Uterus (tissue), 4 donors: ENCODE results near the gene HRAS. TPM values are rescaled to one million over a fixed set of nuclear protein-coding genes. Genes with fewer than 3 reads are reported as not detected.

Source experiments
- DNase-seq, 2 donors: peaks; one replicate each; pipeline ENCODE4 v3.0.0-alpha.2; 2019 to 2020
- H3K27ac ChIP-seq, 2 donors: fragments of 200-600 bp; sonication (generic); 1 replicate in 1 of 2; 2 replicates in 1 of 2; pipeline ENCODE4 v1.5.1; 2016 to 2018
- H3K27me3 ChIP-seq, 2 donors: fragments of 200-600 bp; sonication (generic); one replicate each; pipeline ENCODE4 v1.5.1; 2018 to 2019; ENCODE audit warnings: control low read depth in 1 of 2
- H3K36me3 ChIP-seq, 2 donors: fragments of 200-600 bp; sonication (generic); one replicate each; pipeline ENCODE4 v1.5.1; 2019; ENCODE audit warnings: control low read depth in 1 of 2
- H3K4me1 ChIP-seq, 2 donors: fragments of 200-600 bp; sonication (generic); one replicate each; pipeline ENCODE4 v1.5.1; 2018 to 2019; ENCODE audit warnings: control low read depth in 1 of 2
- H3K4me3 ChIP-seq, 2 donors: fragments of 200-600 bp; sonication (generic); 1 replicate in 1 of 2; 2 replicates in 1 of 2; pipeline ENCODE4 v1.5.1; 2018 to 2019; ENCODE audit warnings: mild to moderate bottlenecking in 1 of 2
- H3K9me3 ChIP-seq, 2 donors: fragments of 200-600 bp; sonication (generic); one replicate each; pipeline ENCODE4 v1.5.1; 2019; ENCODE audit warnings: control low read depth in 1 of 2
- POLR2A ChIP-seq, 2 donors: fragments of 450-650 bp; IDR thresholded peaks; one replicate each; pipeline ENCODE4 v1.6.1; 2016; ENCODE audit warnings: antibody characterized with exemption in 2 of 2, mild to moderate bottlenecking in 1 of 2, moderate library complexity in 1 of 2
- intact Hi-C: fragments of 100-400 bp; cut with DNase I; formaldehyde crosslinking; loops from one replicate; pipeline ENCODE4 v1.15.1; 2023; ENCODE audit warnings: low total_unique reads
- total RNA-seq, 4 donors: library from RNA; depleted of rRNA in 3 of 4; stranded (reverse); fragments of >200 nt in 3 of 4; gene quantifications; one replicate each; pipeline versions ENCODE4 v1.1.0 to v1.2.4, GENCODE V29; 2014 to 2023
- TF ChIP-seq, protein P1 (sequence below), 4 experiments: fragments of 200-600 bp in 2 of 4; fragments of 450-650 bp in 2 of 4; sonication (generic) in 2 of 4; IDR thresholded peaks; one replicate each; pipeline ENCODE4 v1.5.1; 2016 to 2019; ENCODE audit warnings: antibody characterized with exemption in 4 of 4, mild to moderate bottlenecking in 2 of 4, moderate library complexity in 1 of 4
- donor health status: DM: yes; HTN: yes; CAD: no.

The HRAS gene
- total RNA-seq, 4 donors from 2014 or later: 5.4 to 37.6 (median 23.8) TPM

DNA sequence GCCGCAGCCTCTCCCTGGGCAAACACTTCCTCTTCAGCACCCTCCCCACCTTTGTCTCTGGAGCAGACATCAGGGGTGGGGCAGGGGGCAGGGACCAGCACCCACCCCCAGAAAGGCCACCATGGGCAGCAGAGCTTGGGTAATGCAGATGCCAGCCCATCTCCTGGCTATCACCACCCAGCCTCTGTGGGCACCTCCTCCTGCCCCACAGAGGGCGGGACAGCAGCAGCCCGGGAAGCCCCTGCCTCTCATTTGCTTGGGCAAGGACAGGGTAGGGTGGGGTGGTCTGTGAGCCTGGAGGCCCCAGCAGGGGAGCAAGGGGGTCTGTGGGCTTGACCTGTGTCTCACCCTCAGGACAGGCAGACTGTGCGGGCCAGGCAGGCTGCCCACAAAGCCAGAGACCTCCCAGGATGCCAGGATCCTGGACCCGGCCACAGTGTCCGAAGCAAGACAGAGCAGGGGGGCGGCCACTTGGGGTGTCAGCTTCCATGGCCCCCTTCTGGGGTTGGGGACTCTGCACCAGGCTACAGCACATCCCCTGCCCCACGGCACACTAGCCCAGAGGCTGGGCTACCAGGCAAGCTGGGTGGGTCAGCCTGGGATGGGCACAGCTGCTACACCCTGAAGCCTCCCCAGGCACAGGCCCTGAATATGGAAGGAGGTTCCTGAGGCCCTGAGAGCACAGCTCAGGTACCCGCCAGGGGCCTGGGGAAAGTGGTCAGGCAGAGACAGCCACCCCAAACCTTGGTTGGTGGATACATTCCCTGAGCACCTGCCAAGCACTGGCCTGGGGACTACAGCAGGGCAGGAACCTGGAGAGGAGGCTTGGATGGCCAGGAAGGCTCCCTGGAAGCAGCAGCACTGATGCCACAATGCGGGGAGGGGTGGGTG, 32.8 kb downstream of the HRAS start:
- H3K27ac ChIP-seq: peak overlapping the region; percentile 24 to 65
- DNase-seq: peak; percentile 22
- intact Hi-C loops: no loop called here

GRCh38 chr11:501683-502287, 33.6 kb downstream of the HRAS start:
- DNase-seq: no peak
- Histone ChIP-seq H3K36me3 (no peaks in the 10 kb centered on the region), H3K27ac (no peak overlapping the region), H3K9me3 (no peaks in the 10 kb centered on the region), H3K27me3 (no peaks in the 10 kb centered on the region), H3K4me3 (no peak overlapping the region), H3K4me1 (peaks cover 0 to 20% of the 10 kb centered on the region in 2 donors)
- intact Hi-C loops: no loop called here
- TF ChIP-seq POLR2A (IDR thresholded peaks at IDR 0.05): no peak
- TF ChIP-seq, protein P1, sequence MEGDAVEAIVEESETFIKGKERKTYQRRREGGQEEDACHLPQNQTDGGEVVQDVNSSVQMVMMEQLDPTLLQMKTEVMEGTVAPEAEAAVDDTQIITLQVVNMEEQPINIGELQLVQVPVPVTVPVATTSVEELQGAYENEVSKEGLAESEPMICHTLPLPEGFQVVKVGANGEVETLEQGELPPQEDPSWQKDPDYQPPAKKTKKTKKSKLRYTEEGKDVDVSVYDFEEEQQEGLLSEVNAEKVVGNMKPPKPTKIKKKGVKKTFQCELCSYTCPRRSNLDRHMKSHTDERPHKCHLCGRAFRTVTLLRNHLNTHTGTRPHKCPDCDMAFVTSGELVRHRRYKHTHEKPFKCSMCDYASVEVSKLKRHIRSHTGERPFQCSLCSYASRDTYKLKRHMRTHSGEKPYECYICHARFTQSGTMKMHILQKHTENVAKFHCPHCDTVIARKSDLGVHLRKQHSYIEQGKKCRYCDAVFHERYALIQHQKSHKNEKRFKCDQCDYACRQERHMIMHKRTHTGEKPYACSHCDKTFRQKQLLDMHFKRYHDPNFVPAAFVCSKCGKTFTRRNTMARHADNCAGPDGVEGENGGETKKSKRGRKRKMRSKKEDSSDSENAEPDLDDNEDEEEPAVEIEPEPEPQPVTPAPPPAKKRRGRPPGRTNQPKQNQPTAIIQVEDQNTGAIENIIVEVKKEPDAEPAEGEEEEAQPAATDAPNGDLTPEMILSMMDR (IDR thresholded peaks at IDR 0.05): no peak

More for the DNA sequence above, 32.8 kb downstream of the HRAS start:
- H3K4me1 ChIP-seq: peaks cover 0 to 20% of the 10 kb centered on the region in 2 donors
- H3K36me3 ChIP-seq: no peaks in the 10 kb centered on the region
- TF ChIP-seq POLR2A (IDR thresholded peaks at IDR 0.05): no peak
- H3K27me3 ChIP-seq: no peaks in the 10 kb centered on the region
- no peak overlapping the region for H3K4me3 ChIP-seq
- no peaks in the 10 kb centered on the region for H3K9me3 ChIP-seq

- no peak for DNase-seq
These were observed 34.2 kb downstream of the HRAS start for GRCh38 chr11:501001-501682.

GRCh38 chr11:499201-500076, 35.9 kb downstream of the HRAS start:
- TF ChIP-seq, protein P1 (IDR thresholded peaks at IDR 0.05): no peak
- no peak for TF ChIP-seq POLR2A (IDR thresholded peaks at IDR 0.05)
- Histone ChIP-seq H3K27ac (no peak overlapping the region), H3K4me1 (peaks cover 0 to 15% of the 10 kb centered on the region in 2 donors), H3K9me3 (no peaks in the 10 kb centered on the region), H3K27me3 (no peaks in the 10 kb centered on the region), H3K36me3 (no peaks in the 10 kb centered on the region), H3K4me3 (no peak overlapping the region)
- DNase-seq: no peak
- intact Hi-C loops: no loop called here

More at GRCh38 chr11:501001-501682, 34.2 kb downstream of the HRAS start:
- peaks cover 0 to 20% of the 10 kb centered on the region in 2 donors for H3K4me1 ChIP-seq
- TF ChIP-seq POLR2A (IDR thresholded peaks at IDR 0.05): no peak
- TF ChIP-seq, protein P1 (IDR thresholded peaks at IDR 0.05): no peak
- no peak overlapping the region for H3K27ac ChIP-seq
- no peaks in the 10 kb centered on the region for H3K27me3 ChIP-seq
- intact Hi-C loops: no loop called here
- no peaks in the 10 kb centered on the region for H3K36me3 ChIP-seq
- no peak overlapping the region for H3K4me3 ChIP-seq
- H3K9me3 ChIP-seq: no peaks in the 10 kb centered on the region
